ENCODE measurements around the gene SCAPER. TPM values are rescaled to one million over a fixed set of nuclear protein-coding genes. Genes with fewer than 3 reads are reported as not detected.
"Not testable (repeated sequence)": the region's sequence is repeated elsewhere in the genome, so short reads cannot be mapped to it uniquely, and the experiment has no call there.

Gene SCAPER
- total RNA-seq, 1 donor from 2014 or later, result 56.9 TPM

GRCh38 chr15:76311100-76311953 lies 593.8 kb downstream of the SCAPER start, which contains the start of gene ETFA:
ETFA (minus strand) TSS chr15:76311469; CDS start chr15:76311388, 81 bp downstream.
- Histone ChIP-seq H3K9ac (ENCODE audit: low read depth in 1 of 3, low read length in 3 of 3) (peak within 1 kb of the TSS; percentile 96 to 97 (median 97)), H3K9me3 (ENCODE audit: control insufficient read depth in 3 of 3, low read length in 3 of 3) (no peaks in the 10 kb centered on the region), H3K4me3 (ENCODE audit: low read length in 3 of 3) (peak within 1 kb of the TSS; percentile 91 to 94 (median 92)), H3K27me3 (ENCODE audit: control insufficient read depth in 3 of 3, insufficient read depth in 3 of 3, low read length in 3 of 3) (no peaks in the 10 kb centered on the region), H3K4me1 (ENCODE audit: control insufficient read depth in 3 of 3, insufficient read depth in 3 of 3, low read length in 3 of 3) (peaks cover 6 to 15% (median 12%) of the 10 kb centered on the region in 3 donors), H3K27ac (ENCODE audit: low read depth, low read length) (peak within 1 kb of the TSS; percentile 87), H3K36me3 (ENCODE audit: control insufficient read depth in 3 of 3, insufficient read depth in 3 of 3, low read length in 3 of 3) (no peaks in the 10 kb centered on the region)

- Histone ChIP-seq H3K4me1 (ENCODE audit: control insufficient read depth in 3 of 3, insufficient read depth in 3 of 3, low read length in 3 of 3) (peaks cover 6 to 15% (median 12%) of the 10 kb centered on the region in 3 donors), H3K27ac (ENCODE audit: low read depth, low read length) (peak overlapping the region; percentile 87), H3K9ac (ENCODE audit: low read depth in 1 of 3, low read length in 3 of 3) (peak overlapping the region; percentile 96 to 97 (median 97)), H3K4me3 (ENCODE audit: low read length in 3 of 3) (peak overlapping the region; percentile 91 to 94 (median 92)), H3K9me3 (ENCODE audit: control insufficient read depth in 3 of 3, low read length in 3 of 3) (no peaks in the 10 kb centered on the region), H3K27me3 (ENCODE audit: control insufficient read depth in 3 of 3, insufficient read depth in 3 of 3, low read length in 3 of 3) (no peaks in the 10 kb centered on the region), H3K36me3 (ENCODE audit: control insufficient read depth in 3 of 3, insufficient read depth in 3 of 3, low read length in 3 of 3) (no peaks in the 10 kb centered on the region)
These were observed 594.6 kb downstream of the SCAPER start for GRCh38 chr15:76310475-76311099.

GRCh38 chr15:76309601-76310330 lies 595.4 kb downstream of the SCAPER start:
- Histone ChIP-seq H3K9me3 (ENCODE audit: control insufficient read depth in 3 of 3, low read length in 3 of 3) (no peaks in the 10 kb centered on the region), H3K27me3 (ENCODE audit: control insufficient read depth in 3 of 3, insufficient read depth in 3 of 3, low read length in 3 of 3) (no peaks in the 10 kb centered on the region), H3K36me3 (ENCODE audit: control insufficient read depth in 3 of 3, insufficient read depth in 3 of 3, low read length in 3 of 3) (no peaks in the 10 kb centered on the region), H3K4me3 (ENCODE audit: low read length in 3 of 3) (peak overlapping the region in 2 of 3 donors; percentile 91 to 92), H3K4me1 (ENCODE audit: control insufficient read depth in 3 of 3, insufficient read depth in 3 of 3, low read length in 3 of 3) (peaks cover 6 to 15% (median 12%) of the 10 kb centered on the region in 3 donors), H3K9ac (ENCODE audit: low read depth in 1 of 3, low read length in 3 of 3) (peak overlapping the region in 2 of 3 donors; percentile 97), H3K27ac (ENCODE audit: low read depth, low read length) (no peak overlapping the region)

DNA sequence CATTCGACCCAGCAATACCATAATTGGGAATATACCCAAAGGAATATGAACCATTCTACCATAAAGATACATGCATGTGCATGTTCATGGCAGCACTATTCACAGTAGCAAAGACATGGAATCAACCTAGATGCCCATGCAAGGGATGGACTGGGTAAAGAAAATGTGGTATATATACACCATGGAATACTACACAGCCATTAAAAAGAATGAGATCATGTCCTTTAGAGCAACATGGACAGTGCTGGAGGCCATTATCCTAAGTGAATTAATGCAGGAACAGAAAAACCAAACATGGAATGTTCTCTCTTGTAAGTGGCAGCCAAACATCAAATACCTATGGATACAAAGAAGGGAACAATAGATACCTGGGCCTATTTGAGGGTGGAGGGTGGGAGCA lies 601.2 kb downstream of the SCAPER start:
- no peak overlapping the region for H3K9ac ChIP-seq (ENCODE audit: low read depth in 1 of 3, low read length in 3 of 3)
- H3K27ac ChIP-seq (ENCODE audit: low read depth, low read length), result no peak overlapping the region
- no peaks in the 10 kb centered on the region for H3K4me1 ChIP-seq (ENCODE audit: control insufficient read depth in 3 of 3, insufficient read depth in 3 of 3, low read length in 3 of 3)
- H3K4me3 ChIP-seq (ENCODE audit: low read length in 3 of 3), result no peak overlapping the region
- no peaks in the 10 kb centered on the region for H3K36me3 ChIP-seq (ENCODE audit: control insufficient read depth in 3 of 3, insufficient read depth in 3 of 3, low read length in 3 of 3)
- no peaks in the 10 kb centered on the region for H3K27me3 ChIP-seq (ENCODE audit: control insufficient read depth in 3 of 3, insufficient read depth in 3 of 3, low read length in 3 of 3)
- no peaks in the 10 kb centered on the region for H3K9me3 ChIP-seq (ENCODE audit: control insufficient read depth in 3 of 3, low read length in 3 of 3)

- Histone ChIP-seq H3K27ac (ENCODE audit: low read depth, low read length) (no peak overlapping the region), H3K4me3 (ENCODE audit: low read length in 3 of 3) (no peak overlapping the region), H3K27me3 (ENCODE audit: control insufficient read depth in 3 of 3, insufficient read depth in 3 of 3, low read length in 3 of 3) (no peaks in the 10 kb centered on the region), H3K9ac (ENCODE audit: low read depth in 1 of 3, low read length in 3 of 3) (no peak overlapping the region), H3K36me3 (ENCODE audit: control insufficient read depth in 3 of 3, insufficient read depth in 3 of 3, low read length in 3 of 3) (no peaks in the 10 kb centered on the region), H3K9me3 (ENCODE audit: control insufficient read depth in 3 of 3, low read length in 3 of 3) (no peaks in the 10 kb centered on the region), H3K4me1 (ENCODE audit: control insufficient read depth in 3 of 3, insufficient read depth in 3 of 3, low read length in 3 of 3) (peaks cover 0 to 2% (median 0%) of the 10 kb centered on the region in 3 donors)
These were observed 605.4 kb downstream of the SCAPER start for GRCh38 chr15:76299786-76300185.

DNA sequence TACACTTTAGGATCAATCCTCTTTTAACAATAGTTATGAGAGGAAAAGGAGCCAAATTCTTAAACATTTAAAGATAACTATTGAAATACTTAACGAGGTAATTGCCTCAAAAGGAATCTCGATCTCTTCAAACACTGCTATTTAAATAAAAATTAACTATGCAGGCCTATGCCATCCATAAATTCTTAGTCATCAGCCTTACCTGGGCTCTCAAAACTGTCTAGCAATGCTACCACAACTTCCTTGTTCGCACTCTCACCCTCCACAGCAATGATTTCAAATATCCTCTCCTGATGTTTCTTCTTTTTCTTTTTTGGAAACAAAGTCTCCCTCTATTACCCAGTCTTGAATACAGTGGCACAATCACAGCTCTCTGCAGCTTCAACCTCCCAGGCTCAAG lies 606.2 kb downstream of the SCAPER start:
- Histone ChIP-seq H3K27ac (ENCODE audit: low read depth, low read length) (no peak overlapping the region), H3K9me3 (ENCODE audit: control insufficient read depth in 3 of 3, low read length in 3 of 3) (no peaks in the 10 kb centered on the region), H3K36me3 (ENCODE audit: control insufficient read depth in 3 of 3, insufficient read depth in 3 of 3, low read length in 3 of 3) (no peaks in the 10 kb centered on the region), H3K27me3 (ENCODE audit: control insufficient read depth in 3 of 3, insufficient read depth in 3 of 3, low read length in 3 of 3) (no peaks in the 10 kb centered on the region), H3K9ac (ENCODE audit: low read depth in 1 of 3, low read length in 3 of 3) (no peak overlapping the region), H3K4me3 (ENCODE audit: low read length in 3 of 3) (no peak overlapping the region), H3K4me1 (ENCODE audit: control insufficient read depth in 3 of 3, insufficient read depth in 3 of 3, low read length in 3 of 3) (peaks cover 0 to 3% (median 2%) of the 10 kb centered on the region in 3 donors)

DNA sequence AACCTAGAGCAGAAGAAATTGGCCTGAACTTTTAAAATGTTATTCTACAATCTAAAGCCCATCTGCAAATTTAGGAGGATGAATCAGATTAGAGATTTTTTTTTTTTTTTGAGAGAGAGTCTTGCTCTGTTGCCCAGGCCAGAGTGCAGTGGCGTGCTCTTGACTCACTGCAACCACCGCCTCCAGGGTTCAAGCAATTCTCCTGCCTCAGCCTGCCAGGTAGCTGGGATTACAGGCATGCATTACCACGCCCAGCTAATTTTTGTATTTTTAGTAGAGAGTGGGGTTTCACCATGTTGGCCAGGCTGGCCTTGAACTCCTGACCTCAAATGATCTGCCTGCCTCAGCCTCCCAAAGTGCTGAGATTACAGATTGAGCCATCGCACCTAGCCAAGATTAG lies 607.2 kb downstream of the SCAPER start:
- H3K4me1 ChIP-seq (ENCODE audit: control insufficient read depth in 3 of 3, insufficient read depth in 3 of 3, low read length in 3 of 3); H3K9ac ChIP-seq (ENCODE audit: low read depth in 1 of 3, low read length in 3 of 3); H3K4me3 ChIP-seq (ENCODE audit: low read length in 3 of 3); H3K27ac ChIP-seq (ENCODE audit: low read depth, low read length); H3K9me3 ChIP-seq (ENCODE audit: control insufficient read depth in 3 of 3, low read length in 3 of 3); H3K27me3 ChIP-seq (ENCODE audit: control insufficient read depth in 3 of 3, insufficient read depth in 3 of 3, low read length in 3 of 3); H3K36me3 ChIP-seq (ENCODE audit: control insufficient read depth in 3 of 3, insufficient read depth in 3 of 3, low read length in 3 of 3): not testable (repeated sequence)

Small RNA genes within 50 kb of the gene (small RNA-seq; reads per million reads assigned to genes)
- gene AC090751.1 (not detected), gene MIR3713 (not detected)

Other genes with a start within 250 kb of the SCAPER start
- gene RCN2, start 26.4 kb upstream of the SCAPER start, total RNA-seq, result 27.1 TPM
- gene PSTPIP1, start 89.8 kb upstream of the SCAPER start, total RNA-seq, result 2.1 TPM
- 236 TPM for gene TSPAN3, start 165.8 kb upstream of the SCAPER start, total RNA-seq